Smooth muscle cell of the pulmonary artery (primary cell): ENCODE results near the gene USP3. TPM values are rescaled to one million over a fixed set of nuclear protein-coding genes. Genes with fewer than 3 reads are reported as not detected.

Source experiments
- total RNA-seq: library from RNA; depleted of rRNA; stranded (reverse); fragments of >200 nt; gene quantifications from 2 replicates; pipeline ENCODE4 v1.2.3, GENCODE V29; 2014

USP3 gene
- 29.1 and 37.0 TPM in 2 replicates for total RNA-seq

DNA sequence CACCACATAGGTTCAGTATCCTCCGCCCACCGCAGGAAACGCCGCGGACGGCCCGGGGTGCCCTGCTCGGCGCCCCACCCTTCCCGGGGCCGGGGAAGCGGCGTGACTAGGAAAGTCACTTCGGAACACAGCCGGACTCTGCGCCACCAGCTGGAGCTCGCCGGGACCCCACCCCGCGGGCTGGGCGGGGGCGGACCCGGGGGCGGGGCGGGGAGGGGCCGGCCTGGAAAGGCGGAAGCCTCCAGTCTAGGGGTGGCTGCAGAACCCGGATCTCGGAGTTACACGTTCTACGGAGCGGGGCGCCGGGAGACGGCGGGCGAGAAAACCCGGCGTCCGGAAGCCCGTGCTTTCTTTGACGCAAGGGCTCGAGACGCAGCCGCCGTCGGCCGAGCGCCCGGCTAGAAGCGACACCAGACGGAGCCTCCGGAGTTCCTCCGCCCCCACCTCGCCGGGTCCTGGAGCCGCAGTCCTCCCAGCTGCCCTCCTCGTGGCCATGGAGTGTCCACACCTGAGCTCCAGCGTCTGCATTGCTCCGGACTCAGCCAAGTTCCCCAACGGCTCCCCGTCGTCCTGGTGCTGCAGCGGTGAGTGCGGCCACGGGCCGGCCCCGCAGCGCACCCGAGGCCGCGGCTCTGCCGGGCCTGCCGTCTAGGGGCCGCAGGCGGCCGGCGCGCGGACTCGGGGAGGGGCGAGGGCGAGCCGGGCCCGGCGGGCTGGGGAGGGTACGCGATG lies at the start of gene USP3:
USP3 (plus strand) TSS at position 347 of the 732 bp plus-strand sequence; CDS start at position 494, 147 bp downstream.

GRCh38 chr15:63597038-63597790 lies 92.8 kb downstream of the USP3 start, which contains the start of gene FBXL22:
Gene FBXL22 (plus strand): TSS chr15:63597387. CDS start chr15:63597393, 6 bp downstream.

Other genes starting within 250 kb of the USP3 start
- gene APH1B, start 227.0 kb upstream of the USP3 start, total RNA-seq: 14.4 and 18.6 TPM in 2 replicates
- gene CA12, start 122.7 kb upstream of the USP3 start, total RNA-seq: 215 and 359 TPM in 2 replicates
- 1.4 and 1.7 TPM in 2 replicates for gene FBXL22, start 92.8 kb downstream of the USP3 start, total RNA-seq